ENCODE measurements around the gene MED29. TPM values are rescaled to one million over a fixed set of nuclear protein-coding genes. Genes with fewer than 3 reads are reported as not detected.

Gene MED29
- total and polyA plus RNA-seq, 10 of the 15 experiments (the other 5 are each of a cell fraction or from before 2014, with no cell fraction given), result 3.2 to 36.6 (median 22.8) TPM

GRCh38 chr19:39398297-39398864 lies 7.2 kb downstream of the MED29 start (continued):
- TF ChIP-seq SKIL (IDR thresholded peaks at IDR 0.05; ENCODE audit: low read depth, poor library complexity, severe bottlenecking) (no peak), NBN (IDR thresholded peaks at IDR 0.05) (no peak), SMAD5 (IDR thresholded peaks at IDR 0.05; ENCODE audit: low read depth) (no peak), EGR1 (IDR thresholded peaks at IDR 0.05; ENCODE audit: borderline replicate concordance in 1 of 2, low read depth in 2 of 2, low read length in 2 of 2) (no peak), MAX (IDR thresholded peaks at IDR 0.05; ENCODE audit: low read depth, low read length) (no peak), NKRF (conservative IDR thresholded peaks at IDR 0.05) (peak; percentile 35; the same call in 1 of the 2 replicates), ATF7 (IDR thresholded peaks at IDR 0.05; ENCODE audit: low read depth) (no peak), ZNF217 (IDR thresholded peaks at IDR 0.05) (no peak), MTA3 (IDR thresholded peaks at IDR 0.05; ENCODE audit: borderline replicate concordance, low read length) (no peak), KAT2A (conservative IDR thresholded peaks at IDR 0.05; ENCODE audit: control insufficient read depth, low read depth, low read length) (no peak), IKZF1 (conservative IDR thresholded peaks at IDR 0.05) (peak; percentile 82), USF2 (IDR thresholded peaks at IDR 0.05; ENCODE audit: borderline replicate concordance, low read depth, low read length) (no peak), YBX1 (IDR thresholded peaks at IDR 0.05) (no peak), RUNX3 (IDR thresholded peaks at IDR 0.05; ENCODE audit: low read length) (no peak), IKZF2 (IDR thresholded peaks at IDR 0.05) (peak; percentile 50 to 75; a peak in 3 of 4 replicates), FOXM1 (IDR thresholded peaks at IDR 0.05; ENCODE audit: low read depth, low read length) (no peak), ESRRA (IDR thresholded peaks at IDR 0.05; ENCODE audit: low read length) (no peak), E2F4 (IDR thresholded peaks at IDR 0.05; ENCODE audit: low read depth, low read length) (no peak), SPI1 (IDR thresholded peaks at IDR 0.05; ENCODE audit: borderline replicate concordance, insufficient read depth, low read depth, low read length) (peak; percentile 80), BRCA1 (IDR thresholded peaks at IDR 0.05; ENCODE audit: low read depth, low read length) (no peak), MLLT1 (IDR thresholded peaks at IDR 0.05) (no peak), NFYA (IDR thresholded peaks at IDR 0.05; ENCODE audit: borderline replicate concordance, low read depth, low read length) (no peak), TARDBP (IDR thresholded peaks at IDR 0.05; ENCODE audit: borderline replicate concordance) (no peak), MEF2B (IDR thresholded peaks at IDR 0.05; ENCODE audit: partially characterized antibody, poor library complexity, severe bottlenecking) (peak; percentile 35)

All from GM12878 (cell line).